ENCODE results near the gene SPATA19.

The SPATA19 gene

DNA sequence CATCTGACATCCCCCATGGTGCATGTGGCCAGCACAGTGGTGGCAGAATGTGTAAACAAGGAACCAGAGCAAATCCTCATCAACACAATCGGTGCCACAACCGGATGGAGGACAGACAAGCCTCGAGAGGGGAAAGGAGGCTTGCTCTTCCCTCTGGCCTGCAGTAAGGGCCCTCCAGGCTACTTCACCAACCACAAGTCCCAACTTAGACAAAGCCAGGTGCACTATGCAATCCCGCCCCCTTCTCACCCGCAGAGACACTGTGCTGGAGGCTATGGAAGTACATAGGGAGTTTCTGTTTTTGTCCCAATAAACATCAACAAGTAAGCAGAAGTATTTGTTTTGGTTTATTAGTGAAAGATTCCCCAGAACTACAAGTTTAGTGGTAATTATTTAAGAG, 54.3 kb downstream of the SPATA19 start:
- no peak for TF ChIP-seq TCF4 (CRISPR knock-in tag; IDR thresholded peaks at IDR 0.05; ENCODE audit: borderline replicate concordance)
- TF ChIP-seq, protein P1, sequence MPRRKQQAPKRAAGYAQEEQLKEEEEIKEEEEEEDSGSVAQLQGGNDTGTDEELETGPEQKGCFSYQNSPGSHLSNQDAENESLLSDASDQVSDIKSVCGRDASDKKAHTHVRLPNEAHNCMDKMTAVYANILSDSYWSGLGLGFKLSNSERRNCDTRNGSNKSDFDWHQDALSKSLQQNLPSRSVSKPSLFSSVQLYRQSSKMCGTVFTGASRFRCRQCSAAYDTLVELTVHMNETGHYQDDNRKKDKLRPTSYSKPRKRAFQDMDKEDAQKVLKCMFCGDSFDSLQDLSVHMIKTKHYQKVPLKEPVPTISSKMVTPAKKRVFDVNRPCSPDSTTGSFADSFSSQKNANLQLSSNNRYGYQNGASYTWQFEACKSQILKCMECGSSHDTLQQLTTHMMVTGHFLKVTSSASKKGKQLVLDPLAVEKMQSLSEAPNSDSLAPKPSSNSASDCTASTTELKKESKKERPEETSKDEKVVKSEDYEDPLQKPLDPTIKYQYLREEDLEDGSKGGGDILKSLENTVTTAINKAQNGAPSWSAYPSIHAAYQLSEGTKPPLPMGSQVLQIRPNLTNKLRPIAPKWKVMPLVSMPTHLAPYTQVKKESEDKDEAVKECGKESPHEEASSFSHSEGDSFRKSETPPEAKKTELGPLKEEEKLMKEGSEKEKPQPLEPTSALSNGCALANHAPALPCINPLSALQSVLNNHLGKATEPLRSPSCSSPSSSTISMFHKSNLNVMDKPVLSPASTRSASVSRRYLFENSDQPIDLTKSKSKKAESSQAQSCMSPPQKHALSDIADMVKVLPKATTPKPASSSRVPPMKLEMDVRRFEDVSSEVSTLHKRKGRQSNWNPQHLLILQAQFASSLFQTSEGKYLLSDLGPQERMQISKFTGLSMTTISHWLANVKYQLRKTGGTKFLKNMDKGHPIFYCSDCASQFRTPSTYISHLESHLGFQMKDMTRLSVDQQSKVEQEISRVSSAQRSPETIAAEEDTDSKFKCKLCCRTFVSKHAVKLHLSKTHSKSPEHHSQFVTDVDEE (CRISPR knock-in tag; IDR thresholded peaks at IDR 0.05), result no peak
- TF ChIP-seq ZC3H10 (CRISPR knock-in tag; IDR thresholded peaks at IDR 0.05), result no peak
- no peak for TF ChIP-seq OSR1 (CRISPR knock-in tag; IDR thresholded peaks at IDR 0.05)
- TF ChIP-seq ARNTL (CRISPR knock-in tag; IDR thresholded peaks at IDR 0.05; ENCODE audit: borderline replicate concordance, low read depth), result no peak
- no peak for TF ChIP-seq RARB (CRISPR knock-in tag; IDR thresholded peaks at IDR 0.05)
- TF ChIP-seq ESRRG (CRISPR knock-in tag; IDR thresholded peaks at IDR 0.05), result no peak
- TF ChIP-seq, protein P2, sequence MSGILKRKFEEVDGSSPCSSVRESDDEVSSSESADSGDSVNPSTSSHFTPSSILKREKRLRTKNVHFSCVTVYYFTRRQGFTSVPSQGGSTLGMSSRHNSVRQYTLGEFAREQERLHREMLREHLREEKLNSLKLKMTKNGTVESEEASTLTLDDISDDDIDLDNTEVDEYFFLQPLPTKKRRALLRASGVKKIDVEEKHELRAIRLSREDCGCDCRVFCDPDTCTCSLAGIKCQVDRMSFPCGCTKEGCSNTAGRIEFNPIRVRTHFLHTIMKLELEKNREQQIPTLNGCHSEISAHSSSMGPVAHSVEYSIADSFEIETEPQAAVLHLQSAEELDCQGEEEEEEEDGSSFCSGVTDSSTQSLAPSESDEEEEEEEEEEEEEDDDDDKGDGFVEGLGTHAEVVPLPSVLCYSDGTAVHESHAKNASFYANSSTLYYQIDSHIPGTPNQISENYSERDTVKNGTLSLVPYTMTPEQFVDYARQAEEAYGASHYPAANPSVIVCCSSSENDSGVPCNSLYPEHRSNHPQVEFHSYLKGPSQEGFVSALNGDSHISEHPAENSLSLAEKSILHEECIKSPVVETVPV (CRISPR knock-in tag; IDR thresholded peaks at IDR 0.05), result no peak
- no peak for TF ChIP-seq ZFP3 (CRISPR knock-in tag; IDR thresholded peaks at IDR 0.05)
- no peak for TF ChIP-seq GLIS3 (CRISPR knock-in tag; IDR thresholded peaks at IDR 0.05)
- no peak for ATAC-seq
